GM23338 (cell line): ENCODE measurements around the gene ADD1. TPM values are rescaled to one million over a fixed set of nuclear protein-coding genes. Genes with fewer than 3 reads are reported as not detected.

ENCODE experiments used
- ATAC-seq: fragments of 200-7000 bp; cut with Tn5 transposase; 3 replicates; pipeline ENCODE4 v1.9.1; 2020
- DNase-seq: peaks from one replicate; pipeline ENCODE4 v3.0.0-alpha.2; 2015; ENCODE audit warnings: low spot score
- H2AFZ ChIP-seq: fragments of 200-600 bp; sonication (generic); 2 replicates; pipeline ENCODE4 v1.8.0; 2016; ENCODE audit warnings: antibody characterized with exemption, mild to moderate bottlenecking, moderate library complexity
- H3F3A ChIP-seq: fragments of 200-600 bp; sonication (generic); replicated peaks from 2 replicates; pipeline ENCODE4 v1.8.0; 2017; ENCODE audit warnings: antibody characterized with exemption, mixed run types, low read depth
- H3K27ac ChIP-seq: fragments of 200-600 bp; sonication (generic); 2 replicates; pipeline ENCODE4 v1.6.1; 2016; ENCODE audit warnings: low read depth
- H3K27me3 ChIP-seq: fragments of 200-600 bp; sonication (generic); 2 replicates; pipeline ENCODE4 v1.8.0; 2016; ENCODE audit warnings: mild to moderate bottlenecking, mixed run types, moderate library complexity; ENCODE audit not compliant: insufficient read depth
- H3K36me3 ChIP-seq: fragments of 200-600 bp; sonication (generic); 2 replicates; pipeline ENCODE4 v1.8.0; 2016; ENCODE audit warnings: mild to moderate bottlenecking; ENCODE audit not compliant: insufficient read depth
- H3K4me1 ChIP-seq: fragments of 200-600 bp; sonication (generic); 2 replicates; pipeline ENCODE4 v1.8.0; 2016; ENCODE audit warnings: mild to moderate bottlenecking, moderate library complexity; ENCODE audit not compliant: insufficient read depth
- H3K4me2 ChIP-seq: fragments of 200-600 bp; sonication (generic); 2 replicates; pipeline ENCODE4 v1.7.1; 2017; ENCODE audit warnings: mixed run types
- H3K4me3 ChIP-seq: fragments of 200-600 bp; sonication (generic); 2 replicates; pipeline ENCODE4 v1.6.1; 2016; ENCODE audit warnings: mixed run types
- H3K79me2 ChIP-seq: fragments of 200-600 bp; sonication (generic); replicated peaks from 2 replicates; pipeline ENCODE4 v1.8.0; 2017; ENCODE audit warnings: mild to moderate bottlenecking; ENCODE audit not compliant: insufficient read depth
- H3K9me2 ChIP-seq: fragments of 200-600 bp; sonication (generic); 2 replicates; pipeline ENCODE4 v1.8.0; 2017; ENCODE audit not compliant: insufficient read depth
- H4K20me1 ChIP-seq: fragments of 200-600 bp; sonication (generic); replicated peaks from 2 replicates; pipeline ENCODE4 v1.8.0; 2017; ENCODE audit warnings: mild to moderate bottlenecking; ENCODE audit not compliant: insufficient read depth
- H3K27ac Mint-ChIP-seq: 2 replicates; pipeline ENCODE4 v1.8.0; 2020; ENCODE audit warnings: inconsistent platforms, mild to moderate bottlenecking, moderate library complexity, mixed read lengths
- H3K27me3 Mint-ChIP-seq: 3 replicates; pipeline ENCODE4 v1.8.0; 2022; ENCODE audit warnings: low read depth, mild to moderate bottlenecking, moderate library complexity, mixed read lengths, inconsistent platforms; ENCODE audit not compliant: insufficient read depth, poor library complexity
- H3K36me3 Mint-ChIP-seq: 3 replicates; pipeline ENCODE4 v1.8.0; 2021; ENCODE audit warnings: low read depth, mild to moderate bottlenecking, inconsistent platforms, moderate library complexity, mixed read lengths
- H3K4me1 Mint-ChIP-seq: 3 replicates; pipeline ENCODE4 v1.8.0; 2020; ENCODE audit warnings: mild to moderate bottlenecking, inconsistent platforms, mixed read lengths
- H3K4me3 Mint-ChIP-seq: 3 replicates; pipeline ENCODE4 v1.8.0; 2021; ENCODE audit warnings: moderate library complexity, mild to moderate bottlenecking, inconsistent platforms, mixed read lengths
- H3K9me3 Mint-ChIP-seq: 3 replicates; pipeline ENCODE4 v1.8.0; 2020; ENCODE audit warnings: moderate library complexity, mild to moderate bottlenecking, inconsistent platforms, mixed read lengths
- CREB1 ChIP-seq: fragments of 250-450 bp; sonication (Bioruptor Pico); IDR thresholded peaks from 2 replicates; pipeline ENCODE4 v1.5.0; 2020; ENCODE audit warnings: low read depth, mild to moderate bottlenecking, moderate library complexity
- CTCF ChIP-seq, 2 experiments: fragments of 200-600 bp in 1 of 2; sonication (generic) in 1 of 2; conservative IDR thresholded peaks; 2 replicates each; pipeline versions ENCODE4 v1.5.1 to v1.6.1; 2016 to 2017; ENCODE audit warnings: antibody characterized with exemption in 2 of 2, low read depth in 2 of 2, mild to moderate bottlenecking in 2 of 2, moderate library complexity in 1 of 2
- ETS1 ChIP-seq: IDR thresholded peaks from 2 replicates; pipeline ENCODE4 v1.6.1; 2016; ENCODE audit warnings: antibody characterized with exemption
- EZH2 ChIP-seq: fragments of 200-600 bp; sonication (generic); IDR thresholded peaks from one replicate; pipeline ENCODE4 v1.8.0; 2017; ENCODE audit warnings: antibody characterized with exemption, mild to moderate bottlenecking, low read depth; ENCODE audit not compliant: unreplicated experiment
- EZH2phosphoT487 ChIP-seq: fragments of 200-600 bp; sonication (generic); IDR thresholded peaks from one replicate; pipeline ENCODE4 v1.8.1; 2018; ENCODE audit warnings: antibody characterized with exemption; ENCODE audit not compliant: unreplicated experiment
- JUNB ChIP-seq: IDR thresholded peaks from one replicate; pipeline ENCODE4 v1.6.1; 2016; ENCODE audit warnings: antibody characterized with exemption; ENCODE audit not compliant: unreplicated experiment
- NANOG ChIP-seq: IDR thresholded peaks from 2 replicates; pipeline ENCODE4 v1.6.1; 2016; ENCODE audit warnings: antibody characterized with exemption, borderline replicate concordance
- POLR2AphosphoS5 ChIP-seq: IDR thresholded peaks from 2 replicates; pipeline ENCODE4 v1.6.1; 2016; ENCODE audit warnings: antibody characterized with exemption, low read depth
- REST ChIP-seq: IDR thresholded peaks from one replicate; pipeline ENCODE4 v1.6.1; 2018; ENCODE audit warnings: antibody characterized with exemption; ENCODE audit not compliant: unreplicated experiment
- STAT1 ChIP-seq: IDR thresholded peaks from one replicate; pipeline ENCODE4 v1.6.1; 2016; ENCODE audit warnings: antibody characterized with exemption; ENCODE audit not compliant: unreplicated experiment
- ZNF114 ChIP-seq: fragments of 250-450 bp; sonication (Bioruptor Pico); IDR thresholded peaks from 2 replicates; pipeline ENCODE4 v1.5.0; 2020; ENCODE audit warnings: mild to moderate bottlenecking, moderate library complexity
- ZNF331 ChIP-seq: fragments of 250-450 bp; sonication (Bioruptor Pico); IDR thresholded peaks from 2 replicates; pipeline ENCODE4 v1.5.0; 2020; ENCODE audit warnings: low read depth, mild to moderate bottlenecking, moderate library complexity
- ZNF462 ChIP-seq: fragments of 250-450 bp; sonication (Bioruptor Pico); IDR thresholded peaks from 2 replicates; pipeline ENCODE4 v1.5.0; 2020; ENCODE audit warnings: mild to moderate bottlenecking, moderate library complexity
- polyA plus RNA-seq: library from polyadenylated mRNA; unstranded; fragments of >200 nt; fragmentation: Nextera tagmentation; extraction: Ambion mirVana; gene quantifications from 2 replicates; pipeline ENCODE4 v1.2.1, GENCODE V29; 2016
- total RNA-seq: library from RNA; depleted of rRNA; stranded (reverse); fragments of >200 nt; shearing (Covaris generic); gene quantifications from 2 replicates; pipeline ENCODE4 v1.2.3, GENCODE V29; 2014

The ADD1 gene
- total and polyA plus RNA-seq, 2 experiments from 2014 or later, result 126 to 144 TPM

GRCh38 chr4:2799971-2800690 is 43.5 kb upstream of the ADD1 start:
- no peak for TF ChIP-seq REST
- TF ChIP-seq ETS1, result no peak
- TF ChIP-seq EZH2, result no peak
- no peak for TF ChIP-seq CREB1 (CRISPR knock-in tag)
- no peak for TF ChIP-seq ZNF114
- no peak for TF ChIP-seq POLR2AphosphoS5
- no peak for TF ChIP-seq ZNF331 (CRISPR knock-in tag)
- no peak for TF ChIP-seq CTCF (conservative IDR thresholded peaks at IDR 0.05; ENCODE audit: low read depth in 2 of 2)
- TF ChIP-seq EZH2phosphoT487, result no peak
- no peak for TF ChIP-seq ZNF462 (CRISPR knock-in tag)
- no peak for TF ChIP-seq JUNB
- no peak for TF ChIP-seq STAT1
- no peak for TF ChIP-seq NANOG
- peak; percentile 11 for ATAC-seq
- no peak overlapping the region for H3K4me3 Mint-ChIP-seq

More at GRCh38 chr4:2799971-2800690, 43.5 kb upstream of the ADD1 start:
- Mint-ChIP-seq H3K27me3 (peaks cover 10% of the 10 kb centered on the region), H3K36me3 (no peaks in the 10 kb centered on the region), H3K9me3 (no peaks in the 10 kb centered on the region), H3K4me1 (peaks cover 19% of the 10 kb centered on the region), H3K27ac (no peak overlapping the region)
- DNase-seq, result no peak
- Histone ChIP-seq H3K4me1 (peaks cover 16% of the 10 kb centered on the region; the same call in 1 of the 2 replicates), H3K27me3 (no peaks in the 10 kb centered on the region), H3K36me3 (no peaks in the 10 kb centered on the region), H3K27ac (no peak overlapping the region), H3K9me2 (no peaks in the 10 kb centered on the region), H3K79me2 (no peaks in the 10 kb centered on the region), H2AFZ (no peak overlapping the region), H3K4me2 (0 out of 2 replicates have a peak overlapping the region, but pooled peaks have one; percentile 57), H3F3A (peaks cover 6% of the 10 kb centered on the region), H4K20me1 (no peaks in the 10 kb centered on the region), H3K4me3 (no peak overlapping the region)
